K562 (cell line): ENCODE results near the gene SLCO2A1. TPM values are rescaled to one million over a fixed set of nuclear protein-coding genes. Genes with fewer than 3 reads are reported as not detected.

Source experiments
- ARNT ChIP-seq, 2 experiments: fragments of 450-650 bp; IDR thresholded peaks; 2 replicates each; pipeline ENCODE4 v1.6.1; 2016; ENCODE audit warnings: mild to moderate bottlenecking in 1 of 2
- EP400 ChIP-seq: fragments of 450-650 bp; IDR thresholded peaks from 2 replicates; pipeline ENCODE4 v1.6.1; 2017; ENCODE audit warnings: antibody characterized with exemption, mild to moderate bottlenecking, moderate library complexity
- polyA plus RNA-seq, 8 experiments: library from polyadenylated mRNA; depleted of rRNA in 4 of 8; stranded (reverse) in 5 of 8; unstranded in 3 of 8; fragments of >200 nt; fragmentation: Nextera tagmentation in 2 of 8; fragmentation: Illumina TruSeq in 1 of 8; extraction: Ambion mirVana in 2 of 8; extraction: Trizol in 1 of 8; gene quantifications; 2 replicates each; pipeline versions ENCODE4 v1.2.1 to v1.2.3, GENCODE V29; 2011 to 2014; ENCODE audit warnings: inconsistent platforms in 1 of 8, missing spikeins in 1 of 8
- total RNA-seq, 7 experiments: library from RNA; depleted of rRNA in 6 of 7; stranded (reverse); fragments of >200 nt in 6 of 7; fragmentation: Illumina TruSeq in 2 of 7; extraction: Trizol in 2 of 7; gene quantifications; 2 replicates each; pipeline versions ENCODE4 v1.2.1 to v1.2.3, GENCODE V29; 2011 to 2021; ENCODE audit warnings: low replicate concordance in 1 of 7
- TF ChIP-seq, protein P1 (sequence below), 2 experiments: fragments of 450-650 bp in 1 of 2; sonication (generic) in 1 of 2; formaldehyde crosslinking in 1 of 2; IDR thresholded peaks; 2 replicates each; pipeline versions ENCODE4 v1.7.1 to v1.9.0; 2016 to 2022; ENCODE audit warnings: inconsistent platforms in 1 of 2, mild to moderate bottlenecking in 1 of 2, missing genetic modification reagents in 1 of 2
- TF ChIP-seq, protein P2 (sequence below): sonication (generic); formaldehyde crosslinking; IDR thresholded peaks from 2 replicates; pipeline ENCODE4 v1.8.0; 2022; ENCODE audit warnings: missing genetic modification reagents, mild to moderate bottlenecking, borderline replicate concordance

Gene SLCO2A1
- total and polyA plus RNA-seq, 9 of the 15 experiments (the other 6 are each of a cell fraction or from before 2014, with no cell fraction given), result 0.16 to 1.0 TPM; not detected in 7

DNA sequence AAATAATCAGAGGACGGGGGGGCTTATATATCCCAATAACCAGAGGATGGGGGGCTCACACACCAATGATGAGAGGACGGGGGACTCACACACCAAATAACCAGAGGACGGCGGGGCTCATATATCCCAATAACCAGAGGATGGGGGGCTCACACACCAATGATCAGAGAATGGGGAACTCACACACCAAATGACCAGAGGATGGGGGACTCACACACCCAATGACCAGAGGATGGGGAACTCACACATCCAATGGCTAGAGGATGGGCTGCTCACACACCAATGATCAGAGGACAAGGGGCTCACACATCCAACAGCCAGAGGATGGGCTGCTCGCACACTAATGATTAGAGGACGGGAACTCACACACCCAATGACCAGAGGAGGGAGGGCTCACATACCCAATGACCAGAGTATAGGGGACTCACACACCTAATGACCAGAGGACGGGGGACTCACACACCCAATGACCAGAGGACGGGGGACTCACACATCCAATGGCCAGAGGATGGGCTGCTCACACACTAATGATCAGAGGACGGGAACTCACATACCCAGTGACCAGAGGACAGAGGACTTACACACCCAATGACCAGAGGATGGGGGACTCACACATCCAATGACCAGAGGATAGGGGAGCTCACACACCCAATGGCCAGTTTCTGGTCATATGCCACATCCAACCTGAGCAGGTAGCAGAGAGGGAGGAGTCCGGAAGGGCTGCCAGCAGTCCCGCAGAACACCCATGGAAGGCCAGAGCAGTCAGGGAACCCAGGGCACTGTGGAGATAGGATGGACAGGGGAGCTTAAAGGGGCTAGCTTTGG lies 144.6 kb downstream of the SLCO2A1 start (continued):
- TF ChIP-seq ARNT (IDR thresholded peaks at IDR 0.05) (no peak), EP400 (no peak)
- TF ChIP-seq, protein P1, sequence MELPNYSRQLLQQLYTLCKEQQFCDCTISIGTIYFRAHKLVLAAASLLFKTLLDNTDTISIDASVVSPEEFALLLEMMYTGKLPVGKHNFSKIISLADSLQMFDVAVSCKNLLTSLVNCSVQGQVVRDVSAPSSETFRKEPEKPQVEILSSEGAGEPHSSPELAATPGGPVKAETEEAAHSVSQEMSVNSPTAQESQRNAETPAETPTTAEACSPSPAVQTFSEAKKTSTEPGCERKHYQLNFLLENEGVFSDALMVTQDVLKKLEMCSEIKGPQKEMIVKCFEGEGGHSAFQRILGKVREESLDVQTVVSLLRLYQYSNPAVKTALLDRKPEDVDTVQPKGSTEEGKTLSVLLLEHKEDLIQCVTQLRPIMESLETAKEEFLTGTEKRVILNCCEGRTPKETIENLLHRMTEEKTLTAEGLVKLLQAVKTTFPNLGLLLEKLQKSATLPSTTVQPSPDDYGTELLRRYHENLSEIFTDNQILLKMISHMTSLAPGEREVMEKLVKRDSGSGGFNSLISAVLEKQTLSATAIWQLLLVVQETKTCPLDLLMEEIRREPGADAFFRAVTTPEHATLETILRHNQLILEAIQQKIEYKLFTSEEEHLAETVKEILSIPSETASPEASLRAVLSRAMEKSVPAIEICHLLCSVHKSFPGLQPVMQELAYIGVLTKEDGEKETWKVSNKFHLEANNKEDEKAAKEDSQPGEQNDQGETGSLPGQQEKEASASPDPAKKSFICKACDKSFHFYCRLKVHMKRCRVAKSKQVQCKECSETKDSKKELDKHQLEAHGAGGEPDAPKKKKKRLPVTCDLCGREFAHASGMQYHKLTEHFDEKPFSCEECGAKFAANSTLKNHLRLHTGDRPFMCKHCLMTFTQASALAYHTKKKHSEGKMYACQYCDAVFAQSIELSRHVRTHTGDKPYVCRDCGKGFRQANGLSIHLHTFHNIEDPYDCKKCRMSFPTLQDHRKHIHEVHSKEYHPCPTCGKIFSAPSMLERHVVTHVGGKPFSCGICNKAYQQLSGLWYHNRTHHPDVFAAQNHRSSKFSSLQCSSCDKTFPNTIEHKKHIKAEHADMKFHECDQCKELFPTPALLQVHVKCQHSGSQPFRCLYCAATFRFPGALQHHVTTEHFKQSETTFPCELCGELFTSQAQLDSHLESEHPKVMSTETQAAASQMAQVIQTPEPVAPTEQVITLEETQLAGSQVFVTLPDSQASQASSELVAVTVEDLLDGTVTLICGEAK (IDR thresholded peaks at IDR 0.05), result no peak
- TF ChIP-seq, protein P1 (CRISPR knock-in tag; IDR thresholded peaks at IDR 0.05), result no peak
- TF ChIP-seq, protein P2, sequence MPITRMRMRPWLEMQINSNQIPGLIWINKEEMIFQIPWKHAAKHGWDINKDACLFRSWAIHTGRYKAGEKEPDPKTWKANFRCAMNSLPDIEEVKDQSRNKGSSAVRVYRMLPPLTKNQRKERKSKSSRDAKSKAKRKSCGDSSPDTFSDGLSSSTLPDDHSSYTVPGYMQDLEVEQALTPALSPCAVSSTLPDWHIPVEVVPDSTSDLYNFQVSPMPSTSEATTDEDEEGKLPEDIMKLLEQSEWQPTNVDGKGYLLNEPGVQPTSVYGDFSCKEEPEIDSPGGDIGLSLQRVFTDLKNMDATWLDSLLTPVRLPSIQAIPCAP (CRISPR knock-in tag), result no peak
